Measurements from ENCODE around the gene ADCY5.
A peak's percentile ranks its signal among the peaks of the same experiment; 100 is the strongest.
"Not testable (repeated sequence)": the region's sequence is repeated elsewhere in the genome, so short reads cannot be mapped to it uniquely, and the experiment has no call there.

Gene ADCY5

DNA sequence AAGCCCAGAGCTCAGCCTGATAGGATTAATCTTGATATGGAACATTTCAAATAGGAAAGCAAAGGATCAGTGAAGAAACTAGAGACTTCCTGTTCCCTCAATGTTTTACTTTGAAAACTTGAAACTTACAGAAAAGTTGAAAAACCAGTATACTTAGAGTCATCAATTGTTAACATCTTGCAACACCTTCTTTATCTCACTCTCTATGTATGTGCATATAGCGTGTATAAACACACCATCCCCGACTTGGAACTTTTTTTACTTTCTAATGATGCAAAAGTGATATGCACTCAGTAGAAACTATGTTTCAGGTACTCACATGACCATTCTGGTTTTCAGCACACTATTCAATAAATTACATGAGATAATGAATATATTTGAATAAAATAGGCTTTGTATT, 186.7 kb downstream of the ADCY5 start:
- H3K4me3 ChIP-seq (ENCODE audit: low read depth, low read length) = no peak overlapping the region
- DNase-seq (ENCODE audit: low read depth) = no peak

DNA sequence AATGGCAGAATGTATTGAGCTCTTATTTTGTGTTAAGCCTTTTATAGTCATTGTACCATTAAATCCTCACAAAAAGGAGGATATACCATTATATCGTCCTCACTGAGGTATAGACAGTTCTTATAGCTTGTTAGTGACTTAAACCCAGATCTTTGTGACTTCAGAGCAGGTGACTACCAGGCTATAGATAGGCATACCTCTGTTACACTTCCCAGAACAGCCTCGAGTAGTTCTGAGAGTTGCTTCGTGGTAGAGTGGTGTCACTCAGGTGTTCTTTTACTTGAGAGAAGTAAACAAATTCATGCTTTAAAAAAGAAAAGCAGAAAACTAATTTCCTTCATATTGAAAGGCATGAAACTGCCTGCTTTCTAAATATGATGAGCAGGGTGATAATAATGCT, 187.2 kb downstream of the ADCY5 start:
- no peak overlapping the region for H3K4me3 ChIP-seq (ENCODE audit: low read depth, low read length)
- no peak for DNase-seq (ENCODE audit: low read depth)

DNA sequence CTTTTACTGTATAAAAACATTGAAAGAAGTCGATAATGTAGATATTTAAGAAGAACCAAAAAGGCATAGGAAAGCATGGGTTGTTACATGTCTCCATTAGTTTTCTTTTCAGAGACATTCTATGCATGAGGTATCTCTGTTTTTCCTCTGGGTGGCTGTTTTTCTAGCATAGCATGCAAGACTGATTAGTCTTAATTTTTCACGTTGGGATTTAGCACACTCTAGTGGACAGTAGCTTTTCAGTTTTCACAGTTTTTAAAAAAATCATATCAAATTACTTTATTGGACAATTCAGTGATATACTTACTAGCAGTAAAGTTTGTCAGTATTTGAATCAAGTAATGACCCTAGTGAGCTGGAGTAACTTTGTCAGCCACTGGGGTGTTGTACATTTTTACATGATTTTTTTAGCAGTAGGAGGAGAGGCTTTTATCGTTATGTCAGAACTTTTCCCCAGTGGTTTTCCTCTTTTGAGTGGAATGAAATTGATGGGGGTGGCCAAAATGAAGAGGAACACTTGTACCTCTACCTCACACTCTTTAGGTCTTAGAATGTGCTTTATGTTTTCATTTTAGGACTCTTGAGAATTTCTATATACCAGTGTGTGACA, 190.0 kb downstream of the ADCY5 start:
- no peak overlapping the region for H3K4me3 ChIP-seq (ENCODE audit: low read depth, low read length)
- peak; percentile 28 for DNase-seq (ENCODE audit: low read depth)

DNA sequence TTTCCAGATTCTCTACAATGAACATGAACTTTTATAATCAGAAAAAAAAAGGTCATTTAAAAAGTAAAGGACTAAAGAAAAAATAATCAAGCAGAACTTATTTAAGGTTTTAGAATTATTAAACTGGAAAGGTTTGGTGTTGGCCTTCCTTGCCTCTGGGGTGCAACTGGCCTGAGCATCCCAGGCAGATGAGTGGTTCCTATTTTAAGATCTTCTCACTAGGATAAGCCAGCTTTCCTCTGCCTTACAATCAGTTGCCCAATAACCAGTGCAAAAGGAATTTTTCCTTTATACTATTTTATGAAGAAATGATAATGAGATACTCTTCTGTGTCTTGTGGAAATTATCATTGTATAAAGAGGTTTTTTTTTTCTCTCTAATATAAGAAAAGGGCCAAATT, 190.5 kb downstream of the ADCY5 start:
- no peak overlapping the region for H3K4me3 ChIP-seq (ENCODE audit: low read depth, low read length)
- no peak for DNase-seq (ENCODE audit: low read depth)

DNA sequence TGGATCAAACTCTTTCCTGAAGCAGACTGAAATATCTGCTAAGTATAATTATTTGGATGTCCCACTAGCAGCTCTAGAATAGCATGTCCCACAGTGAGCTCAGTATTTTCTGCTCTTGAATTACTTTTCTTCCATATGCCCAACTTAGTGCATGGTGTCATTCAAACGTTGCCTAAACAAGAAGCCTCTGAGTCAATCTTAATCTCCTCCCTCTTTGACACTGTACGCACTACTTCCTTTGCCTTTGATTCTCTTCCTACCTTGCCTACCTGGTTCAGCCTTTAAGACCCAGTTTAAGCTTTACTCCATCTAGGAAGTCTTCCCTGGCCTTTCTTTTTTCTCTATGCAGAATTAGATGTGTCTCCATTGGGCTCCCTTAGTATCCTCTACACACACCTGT, 192.6 kb downstream of the ADCY5 start:
- no peak for DNase-seq (ENCODE audit: low read depth)
- no peak overlapping the region for H3K4me3 ChIP-seq (ENCODE audit: low read depth, low read length)

DNA sequence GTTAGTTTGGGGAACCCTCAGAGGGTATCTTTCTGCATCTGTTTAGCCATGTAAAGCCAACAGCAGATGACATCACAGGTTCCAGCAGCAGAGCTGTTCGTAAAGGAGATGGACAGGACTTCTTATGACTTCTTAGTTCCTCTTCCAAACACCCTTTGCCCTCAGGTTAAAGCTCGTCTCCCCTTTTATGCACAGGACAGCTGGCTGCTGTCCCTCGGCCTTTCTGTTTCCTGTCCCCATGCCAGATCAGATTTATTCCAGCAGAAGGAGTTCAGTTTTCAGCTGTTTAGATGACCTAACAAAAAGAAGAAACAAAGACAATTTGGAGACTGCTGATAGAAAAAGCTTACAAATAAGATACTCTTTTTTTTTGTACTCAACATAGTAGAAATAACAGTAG, 202.0 kb downstream of the ADCY5 start:
- DNase-seq (ENCODE audit: low read depth) = no peak
- no peak overlapping the region for H3K4me3 ChIP-seq (ENCODE audit: low read depth, low read length)

DNA sequence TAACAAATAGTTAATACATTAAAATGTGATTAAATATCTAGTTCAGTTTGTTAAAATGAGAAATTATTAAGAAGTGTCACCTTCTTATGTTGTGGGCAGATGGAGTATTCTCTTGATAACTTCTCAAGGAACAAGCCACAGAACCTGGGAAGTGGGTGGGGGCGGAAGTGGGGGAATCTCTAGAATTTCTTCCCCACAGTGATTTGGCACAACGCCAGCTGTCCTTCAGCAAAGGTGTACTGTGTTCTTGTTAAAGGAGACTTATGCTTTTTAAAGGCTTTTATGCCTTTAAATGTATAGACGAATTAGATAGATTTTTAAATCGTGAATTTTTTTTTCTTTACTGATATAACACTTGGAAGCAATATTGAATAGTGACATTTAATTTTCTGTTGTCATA, 204.8 kb downstream of the ADCY5 start:
- H3K4me3 ChIP-seq (ENCODE audit: low read depth, low read length) = no peak overlapping the region
- no peak for DNase-seq (ENCODE audit: low read depth)

DNA sequence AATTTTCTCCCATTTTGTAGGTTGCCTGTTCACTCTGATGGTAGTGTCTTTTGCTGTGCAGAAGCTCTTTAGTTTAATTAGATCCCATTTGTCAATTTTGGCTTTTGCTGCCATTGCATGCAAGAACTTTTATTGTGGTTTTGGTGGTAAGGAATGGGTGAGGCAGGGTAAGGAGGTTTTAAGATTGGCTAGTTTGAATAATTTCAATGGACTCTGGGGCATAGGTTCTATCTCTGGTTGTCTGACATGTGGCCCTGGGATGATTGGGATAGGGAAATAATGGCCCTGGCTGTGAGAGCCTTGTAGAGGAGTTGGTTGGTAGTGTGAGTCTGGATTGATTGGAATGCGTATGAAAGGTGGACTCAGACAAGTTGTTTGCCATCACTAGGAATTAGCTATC, 209.1 kb downstream of the ADCY5 start:
- no peak for DNase-seq (ENCODE audit: low read depth)
- H3K4me3 ChIP-seq (ENCODE audit: low read depth, low read length) = no peak overlapping the region

DNA sequence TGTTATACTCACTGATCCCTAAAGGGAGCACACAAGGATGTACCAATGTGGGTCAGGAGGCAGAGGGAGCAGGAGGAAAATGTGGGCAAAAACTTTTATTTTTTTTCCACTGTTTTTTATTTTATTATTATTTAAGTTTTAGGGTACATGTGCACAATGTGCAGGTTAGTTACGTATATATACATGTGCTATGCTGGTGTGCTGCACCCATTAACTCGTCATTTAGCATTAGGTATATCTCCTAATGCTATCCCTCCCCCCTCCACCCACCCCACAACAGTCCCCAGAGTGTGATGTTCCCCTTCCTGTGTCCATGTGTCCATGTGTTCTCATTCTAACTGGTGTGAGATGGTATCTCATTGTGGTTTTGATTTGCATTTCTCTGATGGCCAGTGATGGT, 209.7 kb downstream of the ADCY5 start:
- not testable (repeated sequence) for H3K4me3 ChIP-seq (ENCODE audit: low read depth, low read length); DNase-seq (ENCODE audit: low read depth)

DNA sequence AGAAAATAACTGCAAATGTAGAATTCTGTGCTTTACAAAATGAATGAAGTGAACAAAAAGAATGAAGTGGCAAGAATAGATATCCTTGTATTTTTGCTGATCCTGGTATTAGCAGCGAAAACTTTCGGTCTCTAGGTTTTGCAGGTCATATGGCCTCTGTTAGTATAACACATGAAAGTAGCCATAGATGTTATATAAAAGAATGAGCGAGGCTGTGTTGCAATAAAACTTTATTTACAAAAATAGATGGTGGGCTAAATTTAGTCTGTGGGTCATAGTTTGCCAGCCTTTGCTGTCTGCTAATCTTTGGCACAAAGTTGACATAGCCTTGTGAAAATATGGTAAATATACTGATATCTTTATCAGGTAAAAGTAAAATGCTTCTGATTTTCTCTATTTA, 212.0 kb downstream of the ADCY5 start:
- H3K4me3 ChIP-seq (ENCODE audit: low read depth, low read length) = no peak overlapping the region
- no peak for DNase-seq (ENCODE audit: low read depth)

Measured in skeletal muscle cell (primary cell).